Activated CD4-positive, alpha-beta T cell treated with anti-CD3 and anti-CD28 coated beads for 48 hours (primary cell): ENCODE measurements around the gene S100A11.

Experiments used
- DNase-seq: peaks from one replicate; pipeline ENCODE4 v3.0.0-alpha.2; 2020

S100A11 gene

DNA sequence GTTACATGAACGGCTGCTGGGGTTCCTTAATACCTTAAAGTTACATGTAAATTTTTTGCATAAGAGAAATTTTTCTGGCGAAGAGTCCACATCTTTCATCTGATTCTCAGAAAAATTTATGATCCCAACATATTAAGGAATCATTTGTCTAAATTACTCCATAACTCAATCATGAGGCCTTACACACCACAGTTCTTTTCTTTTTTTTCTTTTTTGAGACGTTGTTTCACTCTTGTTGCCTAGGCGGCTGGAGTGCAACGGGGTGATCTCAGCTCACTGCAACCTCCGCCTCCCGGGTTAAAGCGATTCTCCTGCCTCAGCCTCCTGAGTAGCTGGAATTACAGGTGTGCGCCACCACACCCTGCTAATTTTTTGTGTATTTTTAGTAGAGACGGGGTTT is 2.1 kb upstream of the S100A11 start:
- no peak for DNase-seq

DNA sequence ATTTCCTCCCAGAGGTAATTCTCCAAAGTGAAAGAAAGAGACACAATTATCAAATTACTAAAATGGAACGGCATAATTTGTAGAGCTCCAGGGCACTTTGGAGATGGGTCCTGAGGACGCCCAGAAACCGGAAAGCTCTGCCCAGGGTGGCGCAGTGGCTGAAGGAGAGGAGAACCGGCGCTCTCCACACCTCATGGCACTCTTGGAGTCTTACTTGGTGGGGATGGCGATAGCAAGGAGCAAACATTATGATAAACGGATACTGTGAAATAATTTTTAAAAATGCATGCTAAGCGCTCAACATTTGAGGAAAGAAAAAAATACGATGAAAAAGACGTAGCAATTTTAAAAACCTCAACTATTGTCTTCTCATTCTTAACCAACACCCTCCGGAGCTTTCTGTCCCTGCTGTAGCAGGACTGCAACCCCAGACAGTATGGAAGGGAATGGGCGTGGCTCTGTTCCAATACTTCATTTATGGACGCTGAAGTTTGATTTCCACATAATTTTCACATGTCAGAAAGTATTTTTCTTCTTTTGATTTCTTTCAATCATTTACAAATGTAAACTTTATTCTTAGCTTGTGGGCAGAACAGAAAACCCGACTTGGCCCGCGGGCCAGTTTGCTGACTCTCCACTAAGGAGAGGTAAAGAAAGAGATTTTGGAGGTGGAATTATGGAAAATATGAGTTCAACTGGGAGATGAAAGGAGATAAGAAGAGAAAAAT is 1.1 kb downstream of the S100A11 start:
- peak; percentile 29 for DNase-seq

DNA sequence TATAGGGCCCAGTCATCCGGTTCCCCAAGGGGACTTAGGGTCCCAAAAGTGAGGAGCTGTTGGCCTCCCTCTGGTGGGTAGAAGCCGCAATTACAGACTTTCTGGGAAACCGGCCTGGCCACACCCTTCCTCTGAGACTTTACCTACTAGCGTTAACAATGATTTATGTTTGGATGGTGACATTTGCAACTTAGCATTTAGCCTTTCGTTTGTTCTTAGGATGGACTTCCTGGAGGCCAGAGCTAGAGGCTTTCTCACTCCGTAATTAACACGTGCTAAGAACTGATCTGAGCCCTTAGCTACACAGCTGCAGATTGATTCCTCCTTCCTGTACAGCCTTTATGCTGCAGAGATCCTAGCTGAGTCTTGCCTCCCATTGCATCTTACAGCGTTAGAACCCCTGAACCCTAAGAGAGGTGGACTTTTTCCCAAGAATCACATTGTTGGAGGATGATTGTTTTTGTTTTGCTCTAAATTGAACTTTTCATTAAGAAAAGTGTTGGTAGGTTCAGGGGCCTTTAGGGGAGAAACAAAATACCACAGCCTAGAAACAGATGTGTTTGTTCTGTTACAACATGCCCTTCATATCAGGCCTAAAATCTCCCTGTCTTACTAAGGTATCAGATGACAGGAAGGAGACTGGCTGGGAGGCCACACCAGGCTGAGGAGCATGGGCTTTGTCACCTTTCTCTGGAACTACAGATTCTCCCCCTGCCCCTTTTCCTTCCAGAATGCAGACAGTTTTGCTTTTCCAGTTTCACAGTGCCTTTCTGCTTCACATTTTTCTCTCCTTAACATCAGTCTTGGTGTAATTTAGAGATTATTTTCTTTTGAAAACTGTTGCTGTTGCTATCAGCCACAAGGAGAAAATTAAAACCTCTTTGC is 1.9 kb downstream of the S100A11 start:
- peak; percentile 80 for DNase-seq

DNA sequence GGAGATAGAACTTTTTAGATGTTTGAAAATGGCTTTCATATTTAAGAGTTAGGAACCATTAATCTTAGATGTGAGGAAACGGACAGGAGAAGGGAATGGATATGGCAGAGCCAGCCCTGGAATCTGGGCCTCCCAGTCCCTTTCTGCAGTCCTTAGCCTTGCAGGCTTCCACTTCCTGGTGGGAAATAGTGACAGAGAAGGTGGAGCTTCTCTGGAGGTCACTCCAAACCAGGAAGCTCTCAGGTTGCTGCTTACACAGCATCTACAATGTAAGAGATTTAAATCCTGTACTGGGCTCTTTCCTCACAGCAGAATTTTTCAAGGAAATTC is 2.5 kb downstream of the S100A11 start:
- no peak for DNase-seq

DNA sequence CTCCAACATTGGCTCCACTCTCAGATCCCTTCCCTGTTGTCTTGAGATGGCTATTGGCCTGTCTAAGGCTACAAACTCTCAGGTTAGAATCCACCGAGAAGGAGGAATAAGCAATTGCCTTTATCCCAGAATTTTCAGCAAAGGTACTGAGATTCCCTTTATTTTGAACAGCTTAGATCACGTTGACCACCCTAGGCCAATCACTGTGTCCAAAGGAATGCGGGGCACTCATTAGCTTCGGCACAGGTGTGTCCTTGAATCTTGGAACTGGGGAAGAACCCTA is 6.9 kb downstream of the S100A11 start:
- DNase-seq = no peak

DNA sequence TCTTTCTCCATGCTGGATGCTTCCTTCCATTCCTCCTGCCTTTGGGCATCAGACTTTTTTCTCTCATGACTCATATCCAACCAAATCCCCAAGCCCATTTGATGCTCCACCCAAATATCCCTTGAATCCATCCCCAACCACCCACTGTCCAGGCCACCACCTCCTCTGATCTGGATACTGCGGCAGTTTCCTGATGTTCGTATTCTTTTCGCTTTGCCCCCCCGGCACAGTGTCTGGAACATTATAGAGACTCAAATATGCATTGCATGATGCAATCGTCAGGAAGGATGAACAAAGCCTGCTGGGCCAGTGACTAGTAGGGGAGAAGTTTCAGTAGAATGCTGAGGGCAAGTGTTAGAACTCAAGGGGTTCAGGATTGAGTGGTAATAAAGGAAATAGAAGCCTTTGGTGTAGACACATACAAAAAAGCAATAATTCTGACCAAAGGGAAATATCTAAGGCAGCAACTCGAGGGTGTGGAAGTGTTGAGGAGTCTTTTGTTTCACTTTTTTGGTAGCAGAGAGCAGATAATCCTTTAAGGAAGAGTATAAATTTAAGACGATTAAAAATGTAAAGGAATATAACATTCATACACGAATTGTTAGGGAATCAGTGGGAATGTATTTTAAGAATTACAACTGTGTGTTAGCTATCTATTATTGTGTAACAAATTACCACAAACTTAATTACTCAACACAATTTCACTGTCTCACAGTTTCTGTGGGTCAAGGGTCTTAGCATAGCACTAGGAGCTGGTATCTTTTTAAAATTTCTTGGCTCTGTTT is 7.5 kb downstream of the S100A11 start:
- peak; percentile 51 for DNase-seq

DNA sequence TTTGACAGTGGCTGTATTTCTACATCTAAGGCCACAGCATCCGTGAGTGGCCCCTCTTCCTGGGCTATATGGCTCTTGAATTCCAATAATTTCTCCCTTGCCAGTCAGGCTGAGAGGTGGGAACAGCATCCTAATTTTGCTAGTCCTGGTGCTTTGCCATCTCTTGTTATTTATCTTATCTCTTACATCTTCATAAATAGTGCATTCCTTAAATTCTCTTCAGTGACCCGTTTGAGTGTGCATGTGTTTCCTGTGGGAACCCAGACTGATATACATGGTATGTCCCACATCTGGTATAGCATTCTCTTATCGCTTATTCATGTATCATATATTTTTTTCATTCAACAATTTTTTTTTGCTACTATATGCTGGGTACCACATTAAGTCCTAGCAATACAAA is 9.9 kb downstream of the S100A11 start:
- no peak for DNase-seq

DNA sequence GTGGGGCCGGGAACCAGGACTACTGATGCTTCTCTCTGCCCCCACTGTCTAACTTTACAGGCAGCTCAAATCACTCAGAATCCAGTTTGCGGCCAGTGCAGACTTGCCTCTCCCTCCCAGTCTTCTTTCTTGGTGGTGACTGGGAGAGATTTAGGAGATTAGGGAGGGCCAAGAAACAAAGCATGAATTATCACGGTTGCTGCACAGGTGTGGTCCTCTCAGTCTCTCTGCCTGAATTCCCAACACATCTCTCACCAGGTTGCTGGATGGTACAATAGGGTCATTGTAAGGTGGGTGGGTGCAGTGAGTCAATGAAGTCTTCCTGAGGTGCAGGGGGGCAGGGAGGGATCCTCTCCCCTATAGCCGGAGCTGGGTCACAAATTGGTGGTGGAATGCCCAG is 12.6 kb downstream of the S100A11 start:
- DNase-seq = no peak

DNA sequence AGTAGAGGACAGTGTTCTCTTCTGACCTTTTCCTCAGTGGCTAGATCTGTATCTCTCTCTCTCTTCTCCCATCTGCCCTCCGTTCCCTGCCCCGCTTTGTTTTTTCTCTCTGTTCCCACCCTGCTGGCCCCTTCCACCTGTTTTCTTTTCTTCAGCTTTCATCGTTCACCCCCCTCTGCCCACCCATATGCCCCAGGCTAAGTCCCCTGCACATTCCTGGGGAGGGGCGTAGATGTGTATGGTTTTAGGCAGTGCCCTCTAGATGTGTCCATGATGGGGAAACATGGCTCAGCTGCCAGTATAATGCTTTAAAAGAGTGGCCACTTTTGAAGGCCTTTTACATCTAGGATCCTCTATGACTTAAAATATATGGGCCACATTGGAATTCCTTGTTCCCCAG is 13.6 kb downstream of the S100A11 start:
- DNase-seq = no peak

DNA sequence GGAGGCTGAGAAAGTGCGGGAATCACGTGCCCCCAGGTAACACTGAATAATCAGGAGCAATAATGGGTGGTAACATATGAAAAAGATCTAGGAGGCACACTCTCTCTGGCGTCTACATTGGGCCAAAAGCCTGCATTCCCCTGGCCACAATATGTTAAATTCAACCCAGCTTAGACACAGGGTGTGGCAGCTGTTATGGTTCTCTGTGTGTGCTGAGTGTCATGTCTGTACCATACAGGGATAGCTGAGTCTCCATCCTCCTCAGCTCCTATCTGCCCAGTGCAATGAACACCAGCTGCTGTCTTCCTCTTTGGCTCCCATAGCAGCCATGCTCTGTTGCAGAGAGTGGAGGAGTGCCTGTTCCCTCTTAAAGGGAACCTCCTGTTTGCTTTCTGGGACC is 14.3 kb downstream of the S100A11 start:
- DNase-seq = no peak

DNA sequence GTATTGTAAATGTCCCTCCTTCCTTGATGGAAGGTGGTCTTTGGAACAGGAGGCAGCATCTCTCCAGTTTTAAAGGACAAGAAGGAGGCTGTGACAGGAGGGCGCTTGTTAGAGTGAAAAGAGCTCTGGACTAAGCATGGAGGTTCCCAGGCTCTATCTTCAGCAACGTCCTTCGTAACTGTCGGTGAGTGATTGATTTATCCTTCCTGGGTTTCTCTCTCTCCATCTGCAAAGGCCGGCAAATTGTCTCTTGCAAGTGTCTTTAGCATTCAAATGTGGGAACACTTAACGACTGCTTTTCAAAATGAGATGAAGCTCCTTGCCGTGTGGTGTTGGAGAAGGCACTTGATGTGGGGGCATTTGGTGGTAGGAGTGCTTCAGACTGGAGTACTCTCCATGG is 15.2 kb downstream of the S100A11 start:
- no peak for DNase-seq

DNA sequence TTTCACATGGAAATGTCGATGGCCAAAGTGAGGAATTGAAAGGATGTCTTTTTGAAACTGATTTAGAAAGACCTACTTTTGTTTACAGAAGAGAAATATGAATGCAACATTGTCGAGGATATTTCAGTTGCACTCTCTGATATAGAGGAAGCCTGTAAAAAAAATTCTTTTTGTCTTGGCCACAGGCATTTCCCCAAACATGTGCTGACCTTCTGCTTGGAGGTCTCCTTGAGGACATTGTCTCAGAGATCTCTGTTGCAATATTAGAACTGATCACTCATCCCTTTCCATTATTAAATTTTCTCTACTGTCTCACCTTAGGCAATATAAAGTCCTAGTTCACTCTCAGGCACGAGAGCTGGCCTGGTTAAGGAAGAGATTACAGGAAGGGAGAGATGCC is 16.0 kb downstream of the S100A11 start:
- DNase-seq = no peak

DNA sequence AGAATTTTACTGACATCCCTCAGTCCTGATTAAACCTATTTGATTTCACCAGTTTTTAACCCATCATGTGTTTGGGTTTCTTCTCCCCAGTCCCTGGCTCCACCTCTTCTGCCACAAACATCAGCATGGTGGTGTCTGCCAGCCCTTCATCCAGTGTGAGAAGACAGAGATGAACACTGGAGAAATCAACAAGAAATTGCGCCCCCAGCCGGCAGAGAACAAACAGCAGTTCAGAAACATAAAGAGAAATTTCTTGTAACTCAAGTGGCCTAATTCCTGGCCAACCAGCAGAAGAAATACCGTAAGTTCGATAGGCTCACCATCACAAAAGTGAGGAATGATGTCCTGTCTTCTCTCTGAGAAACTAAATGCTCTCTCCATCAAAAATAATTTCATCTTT is 18.3 kb downstream of the S100A11 start:
- peak; percentile 65 for DNase-seq

DNA sequence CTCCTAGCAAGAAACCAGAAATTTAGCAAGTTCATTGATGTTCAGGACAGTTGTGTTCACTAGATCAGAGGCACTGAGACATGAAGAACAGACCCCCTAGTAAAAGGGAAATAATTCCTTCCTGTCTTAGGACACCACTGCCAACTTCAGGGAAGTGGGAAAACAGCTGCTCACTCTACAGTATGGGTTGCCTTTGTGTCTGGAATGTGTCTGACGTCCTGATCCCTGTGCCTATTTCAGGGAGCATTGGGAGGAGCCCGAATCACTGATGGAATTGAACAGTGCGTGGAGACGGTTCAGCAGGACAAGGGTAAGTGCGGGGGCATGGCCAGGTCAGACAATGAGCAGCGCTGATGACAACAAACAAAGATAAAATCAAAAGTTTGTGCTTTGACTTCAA is 21.0 kb downstream of the S100A11 start:
- DNase-seq = no peak

DNA sequence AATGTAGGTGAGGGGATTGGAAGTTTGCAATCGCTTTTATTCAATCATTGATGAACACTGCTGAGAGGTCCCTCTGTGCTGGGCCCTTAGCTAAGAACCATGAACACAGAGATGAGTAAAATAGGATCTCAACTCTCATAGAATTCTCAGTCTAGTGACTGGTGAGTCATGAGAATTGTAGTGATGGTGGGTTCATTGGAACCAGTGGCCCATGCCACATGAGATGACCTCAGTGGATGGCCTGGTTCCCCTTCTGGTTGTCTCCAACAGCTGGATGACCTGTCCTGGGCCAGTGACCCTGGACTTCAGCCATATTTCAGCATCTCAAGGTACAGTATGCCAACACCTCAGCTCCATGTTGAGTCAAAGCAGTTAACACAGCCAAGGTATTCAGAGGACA is 21.9 kb downstream of the S100A11 start:
- no peak for DNase-seq

DNA sequence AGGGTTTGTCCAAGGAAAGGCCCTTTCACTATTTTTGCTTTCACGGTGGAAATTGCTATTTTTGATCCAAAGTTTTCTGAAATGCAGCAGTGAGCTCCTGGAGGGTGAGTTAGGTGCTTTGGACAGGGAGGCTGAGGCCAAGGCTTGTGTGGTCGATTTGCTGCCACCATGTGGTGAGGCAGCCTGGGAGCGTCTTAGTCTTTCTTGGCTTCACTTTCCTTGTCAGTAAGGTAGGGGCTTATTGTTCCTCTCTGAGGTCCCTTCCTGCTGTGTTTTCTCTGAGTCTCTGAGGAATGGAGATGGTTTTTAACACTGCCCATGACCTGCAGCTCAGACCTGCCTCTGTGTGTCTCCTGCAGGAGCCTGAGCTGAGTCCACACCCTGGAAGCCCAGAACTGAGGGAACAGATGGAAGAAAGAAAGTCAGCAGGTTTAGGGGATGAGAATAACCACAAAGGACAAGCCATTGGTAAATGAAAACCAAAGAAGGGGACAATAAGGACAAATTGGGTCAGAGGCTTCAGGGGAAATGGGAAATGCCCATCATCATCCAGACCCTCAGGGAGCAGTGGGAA is 23.1 kb downstream of the S100A11 start:
- DNase-seq = peak; percentile 65

DNA sequence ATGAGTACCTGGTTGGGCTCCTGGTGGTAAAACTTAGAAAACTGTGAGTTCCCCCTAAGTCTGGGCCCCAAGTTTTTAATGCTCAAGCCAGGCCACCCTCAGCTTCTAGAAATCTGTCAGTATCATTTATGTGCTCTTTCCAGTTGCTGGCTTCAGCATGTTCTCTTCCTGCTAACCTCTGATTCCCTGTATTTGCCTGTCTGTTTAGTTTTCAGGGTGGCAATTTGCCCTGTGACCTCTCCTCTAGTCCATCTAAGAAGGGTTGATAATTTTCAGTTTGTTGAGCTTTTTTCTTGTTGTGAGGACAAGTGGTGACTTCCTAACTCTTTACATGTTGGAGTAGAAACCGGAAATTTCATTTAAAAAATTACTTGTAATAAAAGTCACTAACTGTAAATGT is 27.1 kb downstream of the S100A11 start:
- DNase-seq = no peak

DNA sequence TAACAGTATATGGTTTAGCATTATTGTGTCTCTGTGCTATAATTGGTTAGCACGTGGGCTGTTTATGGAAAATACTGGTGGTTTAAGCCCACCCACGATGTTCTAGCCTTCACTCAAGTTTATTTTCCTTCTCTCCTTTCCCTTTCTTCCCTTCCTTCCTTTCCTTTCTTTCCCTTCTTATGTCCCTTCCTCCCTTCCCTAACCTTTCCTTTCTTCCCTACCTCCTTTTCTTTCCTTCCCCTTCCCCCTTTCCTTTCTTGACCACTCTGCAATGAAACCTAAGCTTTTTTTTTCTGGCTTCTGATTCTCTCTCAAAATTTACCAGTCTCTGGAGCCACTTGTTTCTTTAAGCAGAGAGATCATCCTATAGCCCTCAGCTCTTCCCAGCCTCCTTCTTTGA is 29.8 kb downstream of the S100A11 start:
- no peak for DNase-seq

DNA sequence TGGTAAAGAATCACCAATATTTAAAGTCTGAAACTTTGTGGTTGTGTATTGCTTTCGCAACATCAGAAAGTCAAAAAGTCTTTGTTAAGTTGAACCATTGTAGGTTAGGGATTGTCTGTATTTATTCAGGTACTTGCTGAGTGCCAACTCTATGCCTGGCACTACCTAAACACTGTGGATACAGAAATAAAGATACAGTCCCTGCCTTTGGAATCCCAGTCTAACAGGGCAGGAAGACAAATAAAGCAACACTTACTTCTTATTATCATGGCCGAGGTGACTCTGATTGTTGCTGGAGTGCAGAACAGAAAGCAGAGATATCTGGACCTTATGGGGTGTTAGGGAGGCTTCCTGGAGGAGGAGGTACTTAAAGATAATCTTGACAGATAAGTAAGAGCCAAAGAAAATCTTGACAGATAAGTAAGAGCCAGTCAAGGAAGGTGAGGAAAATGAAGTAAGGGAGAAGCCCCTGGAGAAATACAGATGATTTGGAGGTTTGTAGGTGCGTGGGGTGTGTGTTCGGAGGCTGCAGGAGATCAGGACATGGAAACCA is 31.4 kb downstream of the S100A11 start:
- no peak for DNase-seq

DNA sequence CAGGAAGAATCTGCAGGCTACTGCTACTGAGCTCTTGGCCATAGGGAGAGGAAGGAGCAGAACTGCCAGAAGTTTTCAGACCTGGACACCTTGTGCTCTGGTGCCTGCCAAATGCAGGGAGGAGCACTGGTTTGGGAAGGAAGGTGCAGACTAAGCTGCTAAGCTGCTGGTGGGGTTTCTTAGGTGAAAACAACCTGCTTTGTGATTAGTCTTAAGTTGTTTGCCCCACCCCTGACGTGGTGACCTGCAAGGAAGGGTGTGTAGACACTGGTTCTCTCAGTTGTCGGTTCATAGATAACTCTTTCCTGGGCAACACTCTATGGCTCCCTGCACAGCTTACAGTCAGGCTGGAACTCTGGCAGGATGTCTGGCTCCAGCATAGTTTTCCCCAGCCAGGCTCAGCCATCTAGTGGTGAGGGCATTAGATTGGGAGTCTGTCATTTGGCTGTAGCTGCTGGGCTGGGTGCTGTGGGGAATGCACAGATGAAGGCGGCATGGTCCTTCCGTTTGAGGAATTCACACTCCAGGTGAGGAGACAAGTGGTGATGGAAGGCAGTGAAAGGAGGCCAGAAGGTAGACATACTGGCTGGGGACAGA is 32.9 kb downstream of the S100A11 start:
- DNase-seq = no peak

DNA sequence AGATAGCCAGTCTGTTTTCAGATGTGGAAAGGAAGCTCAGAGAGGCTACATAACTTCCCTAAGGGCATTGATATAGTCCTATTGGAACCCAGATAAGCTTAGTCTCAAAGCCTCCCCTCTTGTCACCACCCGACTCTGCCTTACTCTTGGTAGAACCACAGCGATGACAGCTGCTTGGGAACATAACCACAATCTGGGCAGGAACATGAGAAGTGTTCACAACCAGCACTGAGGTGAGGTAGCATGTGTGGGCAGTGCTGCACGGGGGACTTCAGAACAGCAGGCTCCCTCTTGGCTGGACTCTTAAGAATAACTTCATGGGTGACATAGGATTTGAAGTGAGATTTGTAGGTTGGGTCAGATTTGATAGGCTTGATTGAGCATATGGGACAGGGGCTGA is 33.8 kb downstream of the S100A11 start:
- no peak for DNase-seq

DNA sequence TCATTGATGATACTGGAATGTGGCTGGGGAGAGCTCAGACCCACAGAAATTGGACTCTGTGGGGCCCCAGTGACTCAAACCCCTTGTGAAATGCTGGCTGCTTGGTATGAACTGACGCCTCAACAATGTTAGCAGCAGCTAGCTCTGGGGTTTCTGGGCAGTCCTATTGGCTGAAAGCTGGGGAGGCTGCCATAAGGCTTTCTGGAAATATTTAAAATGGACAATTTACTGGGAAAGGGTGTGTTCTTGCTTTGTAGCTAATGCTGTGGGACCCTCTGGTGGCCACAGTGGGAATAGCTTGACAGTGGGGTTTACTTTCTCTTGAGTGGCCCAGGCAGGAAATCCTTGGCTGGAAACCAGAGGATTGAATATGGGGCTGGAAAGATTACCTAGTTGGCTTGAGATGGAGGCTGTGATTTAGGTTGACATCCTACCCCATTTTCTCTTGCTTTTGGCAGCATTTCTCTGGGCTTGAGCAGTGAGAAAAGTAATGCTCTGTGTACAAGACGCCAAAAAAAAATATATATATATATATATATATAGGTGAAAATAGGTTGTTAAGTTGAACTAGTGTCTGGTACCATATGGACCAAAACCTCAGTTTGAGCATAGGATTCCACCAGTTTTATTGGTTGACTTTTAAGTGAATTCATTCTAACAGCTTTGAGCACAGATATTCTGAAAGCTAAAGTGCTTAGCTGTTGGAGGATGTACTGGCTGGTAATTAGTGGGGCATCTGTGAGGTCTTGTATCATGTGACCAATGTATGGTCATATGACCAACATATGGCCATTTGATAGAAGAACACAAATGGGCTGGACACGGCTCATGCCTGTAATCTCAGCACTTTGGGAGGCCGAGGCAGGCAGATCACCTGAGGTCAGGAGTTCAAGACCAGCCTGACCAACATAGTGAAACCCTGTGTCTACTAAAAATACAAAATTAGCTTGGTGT is 34.9 kb downstream of the S100A11 start:
- DNase-seq = peak; percentile 82
